Body of pancreas (tissue), 4 donors: ENCODE results near the gene ZNF513. TPM values are rescaled to one million over a fixed set of nuclear protein-coding genes. Genes with fewer than 3 reads are reported as not detected.
A peak's percentile ranks its signal among the peaks of the same experiment; 100 is the strongest.

Experiments used
- ATAC-seq: fragments of 150-250 bp; one replicate; pipeline ENCODE4 v1.9.1; 2016
- DNase-seq, 4 donors: peaks; one replicate each; pipeline ENCODE4 v3.0.0-alpha.2; 2019
- H3K27ac ChIP-seq, 4 donors: fragments of 200-600 bp; sonication (generic); 1 replicate in 3 of 4; 2 replicates in 1 of 4; pipeline versions ENCODE4 v1.5.1 to v1.6.1; 2016 to 2019; ENCODE audit warnings: mild to moderate bottlenecking in 1 of 4, mixed read lengths in 1 of 4, moderate library complexity in 1 of 4
- H3K27me3 ChIP-seq, 2 donors: fragments of 200-600 bp; sonication (generic); one replicate each; pipeline ENCODE4 v1.6.0; 2016; ENCODE audit warnings: mild to moderate bottlenecking in 1 of 2
- H3K36me3 ChIP-seq, 2 donors: fragments of 200-600 bp; sonication (generic); replicated peaks in 1 of 2; 2 replicates each; pipeline ENCODE4 v1.5.1; 2016; ENCODE audit warnings: low read depth in 2 of 2; ENCODE audit not compliant: insufficient read depth in 1 of 2
- H3K4me1 ChIP-seq: fragments of 200-600 bp; sonication (generic); one replicate; pipeline ENCODE4 v1.6.0; 2016
- H3K4me3 ChIP-seq, 2 donors: fragments of 200-600 bp; sonication (generic); 1 replicate in 1 of 2; 2 replicates in 1 of 2; pipeline ENCODE4 v1.5.1; 2016 to 2019
- H3K9me3 ChIP-seq, 3 donors: fragments of 200-600 bp; sonication (generic); 1 replicate in 2 of 3; 2 replicates in 1 of 3; pipeline ENCODE4 v1.5.1; 2016
- CTCF ChIP-seq, 7 experiments: fragments of 450-650 bp in 4 of 7; fragments of 200-600 bp in 3 of 7; sonication (generic) in 3 of 7; IDR thresholded peaks; one replicate each; pipeline ENCODE4 v1.5.1; 2016 to 2019; ENCODE audit warnings: antibody characterized with exemption in 7 of 7
- POLR2A ChIP-seq, 3 donors: fragments of 450-650 bp; IDR thresholded peaks; one replicate each; pipeline ENCODE4 v1.6.1; 2016; ENCODE audit warnings: antibody characterized with exemption in 3 of 3, mild to moderate bottlenecking in 2 of 3
- WGBS, 2 donors: methylation state at CpG; one replicate each; pipeline ENCODE4 v1.1.5; 2017; 5-methylcytosine and 5-hydroxymethylcytosine counted together
- intact Hi-C: fragments of 100-400 bp; cut with DNase I; formaldehyde crosslinking; loops from one replicate; pipeline ENCODE4 v1.15.1; 2023
- total RNA-seq, 2 donors: library from RNA; depleted of rRNA; stranded (reverse); fragments of >200 nt; gene quantifications; one replicate each; pipeline ENCODE4 v1.1.0, GENCODE V29; 2016

Gene ZNF513
- total RNA-seq, 2 donors from 2014 or later, result 11.7 to 22.1 TPM

DNA sequence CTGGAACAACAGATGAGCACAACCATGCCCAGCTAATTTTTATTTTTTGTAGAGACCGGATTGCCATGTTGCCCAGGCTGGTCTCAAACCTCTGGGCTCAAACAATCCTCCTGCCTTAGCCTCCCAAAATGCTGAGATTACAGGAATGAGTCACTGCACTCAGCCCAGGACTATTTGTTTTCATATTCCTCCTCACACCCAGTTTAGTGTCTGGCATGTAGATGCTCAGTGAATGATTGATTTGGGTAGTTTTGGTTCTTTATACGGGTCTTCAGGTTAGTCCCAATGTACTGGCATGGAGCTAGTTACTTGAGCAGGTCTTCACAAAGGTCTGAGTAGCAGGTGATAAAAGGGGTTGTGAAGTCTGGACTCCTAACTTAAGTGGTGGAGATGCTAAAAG is 16.6 kb downstream of the ZNF513 start:
- H3K4me3 ChIP-seq, result no peak overlapping the region
- peaks cover 0 to 32% of the 10 kb centered on the region in 2 donors for H3K36me3 ChIP-seq
- H3K27ac ChIP-seq, result no peak overlapping the region
- ATAC-seq, result no peak
- DNase-seq, result no peak
- no peaks in the 10 kb centered on the region for H3K27me3 ChIP-seq
- H3K4me1 ChIP-seq, result peaks cover 6% of the 10 kb centered on the region
- intact Hi-C loops, result no loop called here
- no peaks in the 10 kb centered on the region for H3K9me3 ChIP-seq
- TF ChIP-seq CTCF (IDR thresholded peaks at IDR 0.05) (no peak), POLR2A (IDR thresholded peaks at IDR 0.05) (no peak)
- 59 to 66% methylated on average over 2 of the region's 2 CpGs for WGBS, 2 donors

- DNase-seq (no peak), ATAC-seq (no peak)
- peaks cover 0 to 28% of the 10 kb centered on the region in 2 donors for H3K36me3 ChIP-seq
- H3K4me3 ChIP-seq, result no peak overlapping the region
- H3K27ac ChIP-seq, result no peak overlapping the region
- 84 to 87% methylated on average over 4 of the region's 4 CpGs for WGBS, 2 donors
- TF ChIP-seq CTCF (IDR thresholded peaks at IDR 0.05) (no peak), POLR2A (IDR thresholded peaks at IDR 0.05) (peak in 1 of 3 donors; percentile 5)
- H3K9me3 ChIP-seq, result no peaks in the 10 kb centered on the region
- intact Hi-C loops, result no loop called here
- H3K27me3 ChIP-seq, result no peaks in the 10 kb centered on the region
- H3K4me1 ChIP-seq, result peaks cover 8% of the 10 kb centered on the region
Measured at GRCh38 chr2:27362678-27363420, 17.7 kb downstream of the ZNF513 start.

- H3K9me3 ChIP-seq, result no peaks in the 10 kb centered on the region
- 0 to 1% methylated on average over 24 to 67 of the region's 67 CpGs for WGBS, 2 donors
- intact Hi-C loops, result no loop called here
- TF ChIP-seq CTCF (IDR thresholded peaks at IDR 0.05) (peak in 3 of 7 experiments; percentile 27 to 36 (median 29)), POLR2A (IDR thresholded peaks at IDR 0.05) (no peak)
- H3K4me1 ChIP-seq, result peaks cover 38% of the 10 kb centered on the region
- peak; percentile 95 to 97 (median 96) for DNase-seq
- peak within 1 kb of the TSS; percentile 72 to 80 for H3K4me3 ChIP-seq
- peak within 1 kb of the TSS; percentile 75 to 93 (median 88) for H3K27ac ChIP-seq
- no peaks in the 10 kb centered on the region for H3K36me3 ChIP-seq
- peak; percentile 97 for ATAC-seq
- no peaks in the 10 kb centered on the region for H3K27me3 ChIP-seq
Measured at GRCh38 chr2:27356382-27357181, 24.0 kb downstream of the ZNF513 start, which contains the start of gene GTF3C2. GTF3C2 (minus strand) TSS chr2:27356764; CDS start chr2:27343554, 13,210 bp downstream.

- peak overlapping the region; percentile 72 to 80 for H3K4me3 ChIP-seq
- no peaks in the 10 kb centered on the region for H3K9me3 ChIP-seq
- TF ChIP-seq CTCF (IDR thresholded peaks at IDR 0.05), result no peak
- no peak for TF ChIP-seq POLR2A (IDR thresholded peaks at IDR 0.05)
- H3K27me3 ChIP-seq, result no peaks in the 10 kb centered on the region
- DNase-seq, result peak in 3 of 4 donors; percentile 35 to 60 (median 45)
- peak; percentile 5 for ATAC-seq
- peak overlapping the region; percentile 75 to 93 (median 88) for H3K27ac ChIP-seq
- intact Hi-C loops, result no loop called here
- H3K36me3 ChIP-seq, result no peaks in the 10 kb centered on the region
- peaks cover 38% of the 10 kb centered on the region for H3K4me1 ChIP-seq
- 0 to 1% methylated on average over 11 of the region's 12 CpGs for WGBS, 2 donors
Measured at GRCh38 chr2:27356056-27356381, 24.5 kb downstream of the ZNF513 start.
